ENCODE data around the gene CTLA4.

GRCh38 chr2:203876328-203876727, 8.8 kb downstream of the CTLA4 start:
- TF ChIP-seq CTCF (conservative IDR thresholded peaks at IDR 0.05; ENCODE audit: low read depth, low read length) (no peak), CEBPB (IDR thresholded peaks at IDR 0.05; ENCODE audit: low read depth, low read length) (no peak), BHLHE40 (IDR thresholded peaks at IDR 0.05; ENCODE audit: low read depth, low read length) (no peak), RAD21 (IDR thresholded peaks at IDR 0.05; ENCODE audit: low read length) (no peak), USF2 (IDR thresholded peaks at IDR 0.05; ENCODE audit: low read depth, low read length) (no peak), RFX5 (IDR thresholded peaks at IDR 0.05; ENCODE audit: low read depth, low read length) (no peak), SMC3 (IDR thresholded peaks at IDR 0.05; ENCODE audit: low read depth, low read length) (no peak), POLR2A (IDR thresholded peaks at IDR 0.05; ENCODE audit: low read depth, low read length) (no peak), CHD1 (IDR thresholded peaks at IDR 0.05; ENCODE audit: low read depth, low read length) (no peak), MAFK (IDR thresholded peaks at IDR 0.05; ENCODE audit: low read depth, low read length) (no peak)
